ENCODE data around the gene CUL9. TPM values are rescaled to one million over a fixed set of nuclear protein-coding genes. Genes with fewer than 3 reads are reported as not detected.

Gene CUL9
- total RNA-seq, 1 donor from 2014 or later, result 29.0 TPM

DNA sequence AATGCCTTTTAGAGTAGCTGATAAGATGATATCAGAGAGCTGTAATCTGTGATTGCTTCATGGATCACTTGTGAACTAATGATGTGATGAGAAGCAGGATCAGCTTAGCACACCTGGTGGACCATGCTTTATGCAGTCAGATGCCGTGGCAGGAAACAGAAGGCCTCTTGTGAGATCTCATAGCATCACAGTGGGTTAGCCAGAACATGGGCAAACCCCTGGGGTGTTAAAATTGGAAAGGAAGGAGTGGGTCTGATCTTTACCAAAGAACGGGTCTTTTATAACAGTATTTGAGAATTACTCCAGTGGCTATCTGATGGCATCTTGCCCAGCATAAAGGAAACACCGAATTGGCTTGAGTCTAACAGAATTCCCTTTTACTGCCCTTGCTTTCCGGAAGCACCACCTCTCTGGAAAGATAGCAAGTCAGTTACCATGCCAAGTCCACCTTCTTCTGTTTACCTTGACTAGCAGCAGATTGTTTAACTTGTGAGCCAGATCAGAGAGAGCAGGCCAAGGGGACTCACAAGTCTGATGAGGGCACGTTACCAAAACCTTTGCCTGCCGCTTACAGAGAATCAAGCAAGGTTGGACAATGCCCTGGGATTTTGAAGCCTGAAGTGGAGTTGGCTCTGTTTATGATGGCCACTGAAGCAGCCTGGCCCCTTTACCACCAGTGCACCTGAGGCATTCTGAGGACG is 31.8 kb upstream of the CUL9 start:
- TF ChIP-seq, protein P1, sequence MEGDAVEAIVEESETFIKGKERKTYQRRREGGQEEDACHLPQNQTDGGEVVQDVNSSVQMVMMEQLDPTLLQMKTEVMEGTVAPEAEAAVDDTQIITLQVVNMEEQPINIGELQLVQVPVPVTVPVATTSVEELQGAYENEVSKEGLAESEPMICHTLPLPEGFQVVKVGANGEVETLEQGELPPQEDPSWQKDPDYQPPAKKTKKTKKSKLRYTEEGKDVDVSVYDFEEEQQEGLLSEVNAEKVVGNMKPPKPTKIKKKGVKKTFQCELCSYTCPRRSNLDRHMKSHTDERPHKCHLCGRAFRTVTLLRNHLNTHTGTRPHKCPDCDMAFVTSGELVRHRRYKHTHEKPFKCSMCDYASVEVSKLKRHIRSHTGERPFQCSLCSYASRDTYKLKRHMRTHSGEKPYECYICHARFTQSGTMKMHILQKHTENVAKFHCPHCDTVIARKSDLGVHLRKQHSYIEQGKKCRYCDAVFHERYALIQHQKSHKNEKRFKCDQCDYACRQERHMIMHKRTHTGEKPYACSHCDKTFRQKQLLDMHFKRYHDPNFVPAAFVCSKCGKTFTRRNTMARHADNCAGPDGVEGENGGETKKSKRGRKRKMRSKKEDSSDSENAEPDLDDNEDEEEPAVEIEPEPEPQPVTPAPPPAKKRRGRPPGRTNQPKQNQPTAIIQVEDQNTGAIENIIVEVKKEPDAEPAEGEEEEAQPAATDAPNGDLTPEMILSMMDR (IDR thresholded peaks at IDR 0.05; ENCODE audit: insufficient read depth, low read length, severe bottlenecking), result no peak
- DNase-seq (ENCODE audit: low read depth) (no peak), FAIRE-seq (no peak)
- Histone ChIP-seq H3K27me3 (ENCODE audit: control insufficient read depth, insufficient read depth, low read length) (no peaks in the 10 kb centered on the region), H3K36me3 (ENCODE audit: control insufficient read depth, insufficient read depth, low read length) (peaks cover 22% of the 10 kb centered on the region), H3K4me3 (ENCODE audit: low read depth, low read length) (no peak overlapping the region)

DNA sequence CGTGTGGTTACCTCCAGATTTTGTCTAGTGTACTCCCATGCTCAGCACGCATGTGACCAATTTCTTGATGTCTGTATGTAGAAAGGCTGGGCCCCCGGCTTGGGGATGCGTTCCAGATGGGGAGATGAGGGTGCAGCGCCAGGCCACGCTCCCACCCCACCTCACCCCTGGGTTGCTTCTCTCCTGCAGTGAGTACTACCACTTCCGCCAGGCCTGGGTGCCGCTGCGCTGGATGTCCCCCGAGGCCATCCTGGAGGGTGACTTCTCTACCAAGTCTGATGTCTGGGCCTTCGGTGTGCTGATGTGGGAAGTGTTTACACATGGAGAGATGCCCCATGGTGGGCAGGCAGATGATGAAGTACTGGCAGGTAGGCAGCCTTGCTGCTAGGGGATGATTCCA is 22.4 kb upstream of the CUL9 start:
- peaks cover 13% of the 10 kb centered on the region for H3K36me3 ChIP-seq (ENCODE audit: control insufficient read depth, insufficient read depth, low read length)

DNA sequence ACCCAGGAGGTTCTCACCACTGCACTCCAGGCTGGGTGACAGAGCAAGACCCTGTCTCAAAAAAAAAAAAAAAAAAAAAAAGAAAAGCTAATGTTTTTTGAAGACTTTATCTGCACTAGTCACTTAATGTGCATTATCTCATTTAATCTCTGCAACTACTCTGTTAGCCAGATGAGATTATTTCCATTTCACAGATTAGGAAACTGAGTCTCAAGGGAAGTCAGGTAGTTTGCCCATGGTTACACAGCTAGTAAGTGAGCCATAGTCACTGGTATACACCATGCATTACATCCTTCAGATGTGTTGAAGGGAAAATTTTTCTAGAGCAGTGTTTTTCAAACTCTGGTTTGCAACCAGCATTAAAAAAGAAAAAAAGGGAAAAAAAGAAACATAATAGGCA is 18.1 kb upstream of the CUL9 start:
- TF ChIP-seq, protein P1 (IDR thresholded peaks at IDR 0.05; ENCODE audit: insufficient read depth, low read length, severe bottlenecking), result no peak
- Histone ChIP-seq H3K4me3 (ENCODE audit: low read depth, low read length) (no peak overlapping the region), H3K27me3 (ENCODE audit: control insufficient read depth, insufficient read depth, low read length) (no peaks in the 10 kb centered on the region), H3K36me3 (ENCODE audit: control insufficient read depth, insufficient read depth, low read length) (peaks cover 11% of the 10 kb centered on the region)
- FAIRE-seq, result no peak
- DNase-seq (ENCODE audit: low read depth), result no peak

More for the DNA sequence above, 22.4 kb upstream of the CUL9 start:
- FAIRE-seq, result no peak
- no peak for DNase-seq (ENCODE audit: low read depth)
- Histone ChIP-seq H3K4me3 (ENCODE audit: low read depth, low read length) (no peak overlapping the region), H3K27me3 (ENCODE audit: control insufficient read depth, insufficient read depth, low read length) (no peaks in the 10 kb centered on the region)
- TF ChIP-seq, protein P1 (IDR thresholded peaks at IDR 0.05; ENCODE audit: insufficient read depth, low read length, severe bottlenecking), result no peak

DNA sequence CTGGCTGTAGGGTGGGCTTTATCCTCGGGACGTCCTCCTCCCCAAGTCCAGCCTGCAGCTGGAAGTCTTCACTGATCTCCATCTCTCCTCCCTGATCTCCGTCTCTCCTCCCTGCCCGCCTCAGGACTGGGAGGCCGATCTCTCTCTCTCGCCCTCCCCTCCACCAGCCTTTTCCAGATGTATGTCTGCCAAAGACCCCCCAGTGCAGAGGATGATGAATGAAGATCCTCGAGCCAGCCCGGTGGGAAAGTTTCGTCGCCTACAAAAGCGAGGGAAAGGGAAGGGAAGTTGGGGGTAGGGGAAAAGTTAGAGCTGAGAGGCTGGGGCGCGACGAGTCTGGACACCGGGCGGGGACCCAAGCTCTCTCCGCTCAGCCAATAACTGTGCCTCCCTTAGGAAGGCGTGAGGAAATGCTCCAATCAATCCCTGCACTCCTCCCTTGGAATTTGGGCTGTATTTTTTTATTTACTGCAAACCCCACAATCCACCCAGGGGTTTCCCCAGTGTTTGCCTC is 11.5 kb upstream of the CUL9 start:
- TF ChIP-seq, protein P1 (IDR thresholded peaks at IDR 0.05; ENCODE audit: insufficient read depth, low read length, severe bottlenecking), result no peak
- H3K36me3 ChIP-seq (ENCODE audit: control insufficient read depth, insufficient read depth, low read length), result peaks cover 1% of the 10 kb centered on the region
- DNase-seq (ENCODE audit: low read depth) (no peak), FAIRE-seq (no peak)
- peak overlapping the region; percentile 86 for H3K4me3 ChIP-seq (ENCODE audit: low read depth, low read length)
- no peaks in the 10 kb centered on the region for H3K27me3 ChIP-seq (ENCODE audit: control insufficient read depth, insufficient read depth, low read length)

DNA sequence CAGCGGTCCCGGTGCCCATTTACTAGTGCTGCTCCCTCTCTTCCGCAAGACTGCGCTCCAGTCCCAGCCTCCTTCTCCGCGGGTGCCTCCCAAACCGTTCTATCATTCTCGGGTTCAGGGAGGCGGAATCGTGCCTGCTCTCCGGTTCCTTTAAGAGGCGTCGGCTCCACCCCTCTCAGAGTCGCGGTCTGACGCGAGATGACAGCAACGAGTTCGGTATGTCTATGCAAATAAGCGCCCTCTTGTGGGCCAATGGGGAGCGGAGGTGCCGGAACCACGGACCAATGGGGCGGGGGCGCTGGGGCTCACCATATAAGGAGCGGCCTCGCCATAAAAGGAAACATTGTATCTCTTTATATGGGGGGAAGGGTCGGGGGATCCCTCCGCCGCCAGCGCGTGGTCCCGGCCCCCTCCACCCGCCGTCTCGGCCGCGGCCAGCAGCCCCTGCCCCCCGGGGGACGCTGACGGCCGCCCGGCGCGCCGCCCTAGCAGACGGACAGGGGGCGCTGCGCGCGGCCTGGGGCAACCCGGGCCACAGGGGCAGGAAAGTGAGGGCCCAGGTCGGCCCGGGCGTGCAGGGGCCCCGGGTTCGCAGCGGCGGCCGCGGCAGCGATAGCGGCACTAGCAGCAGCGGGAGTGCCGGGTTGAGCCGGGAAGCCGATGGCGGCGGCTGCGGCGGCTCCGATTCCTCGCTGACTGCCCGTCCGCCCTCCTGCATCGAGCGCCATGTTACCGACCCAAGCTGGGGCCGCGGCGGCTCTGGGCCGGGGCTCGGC is 10.9 kb upstream of the CUL9 start, which contains the start of gene SRF:
Gene SRF, plus strand, starts transcription at position 339 of the 776 bp plus-strand sequence. Its CDS starts 388 bp downstream, at position 727.
- TF ChIP-seq, protein P1 (IDR thresholded peaks at IDR 0.05; ENCODE audit: insufficient read depth, low read length, severe bottlenecking), result peak; percentile 60
- Histone ChIP-seq H3K4me3 (ENCODE audit: low read depth, low read length) (peak within 1 kb of the TSS; percentile 86), H3K36me3 (ENCODE audit: control insufficient read depth, insufficient read depth, low read length) (peaks cover 8% of the 10 kb centered on the region), H3K27me3 (ENCODE audit: control insufficient read depth, insufficient read depth, low read length) (no peaks in the 10 kb centered on the region)
- FAIRE-seq, result no peak
- DNase-seq (ENCODE audit: low read depth), result peak; percentile 97
